ENCODE measurements around the gene PSRC1.

DNA sequence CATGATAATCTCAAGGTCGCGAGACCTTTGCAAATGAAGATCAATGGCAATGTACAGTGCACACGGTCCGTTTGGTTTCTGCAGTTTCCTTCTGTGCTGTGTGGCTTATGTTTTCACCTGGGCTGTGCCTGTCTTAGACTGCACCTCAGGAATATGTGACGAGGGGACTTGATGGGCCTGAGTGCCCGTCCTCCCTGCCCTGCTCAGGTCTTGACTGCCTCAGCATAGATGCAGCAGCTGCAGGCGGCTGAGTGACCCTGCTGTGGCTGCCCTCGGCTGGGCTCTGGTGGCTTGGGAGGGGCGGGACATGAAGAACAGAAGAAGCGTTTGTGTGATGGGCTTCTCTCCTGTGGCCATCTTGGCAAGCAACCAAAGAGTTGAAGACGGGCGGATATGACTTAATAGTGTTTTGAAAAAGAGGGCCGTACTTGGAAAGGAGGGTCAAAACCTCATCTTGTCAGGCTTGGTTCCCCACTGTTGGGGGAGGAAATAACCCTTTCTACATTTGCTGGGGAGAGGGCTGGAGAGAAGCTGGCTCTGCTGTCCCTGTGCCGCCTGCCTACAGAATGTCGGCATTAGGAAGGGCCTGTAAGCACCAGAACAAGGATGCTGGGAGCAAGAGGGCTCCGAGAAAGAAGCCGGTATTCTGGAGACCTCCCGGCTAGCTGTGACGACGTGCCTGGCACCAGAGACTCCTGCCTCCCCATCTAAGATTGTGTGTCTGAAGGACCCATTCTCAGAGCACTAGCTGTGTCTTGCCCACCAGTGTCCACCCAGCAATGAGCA is 16.8 kb upstream of the PSRC1 start:
- TF ChIP-seq POLR2AphosphoS5 (IDR thresholded peaks at IDR 0.05; ENCODE audit: insufficient read depth, low read depth, low read length), result no peak
- TF ChIP-seq, protein P1, sequence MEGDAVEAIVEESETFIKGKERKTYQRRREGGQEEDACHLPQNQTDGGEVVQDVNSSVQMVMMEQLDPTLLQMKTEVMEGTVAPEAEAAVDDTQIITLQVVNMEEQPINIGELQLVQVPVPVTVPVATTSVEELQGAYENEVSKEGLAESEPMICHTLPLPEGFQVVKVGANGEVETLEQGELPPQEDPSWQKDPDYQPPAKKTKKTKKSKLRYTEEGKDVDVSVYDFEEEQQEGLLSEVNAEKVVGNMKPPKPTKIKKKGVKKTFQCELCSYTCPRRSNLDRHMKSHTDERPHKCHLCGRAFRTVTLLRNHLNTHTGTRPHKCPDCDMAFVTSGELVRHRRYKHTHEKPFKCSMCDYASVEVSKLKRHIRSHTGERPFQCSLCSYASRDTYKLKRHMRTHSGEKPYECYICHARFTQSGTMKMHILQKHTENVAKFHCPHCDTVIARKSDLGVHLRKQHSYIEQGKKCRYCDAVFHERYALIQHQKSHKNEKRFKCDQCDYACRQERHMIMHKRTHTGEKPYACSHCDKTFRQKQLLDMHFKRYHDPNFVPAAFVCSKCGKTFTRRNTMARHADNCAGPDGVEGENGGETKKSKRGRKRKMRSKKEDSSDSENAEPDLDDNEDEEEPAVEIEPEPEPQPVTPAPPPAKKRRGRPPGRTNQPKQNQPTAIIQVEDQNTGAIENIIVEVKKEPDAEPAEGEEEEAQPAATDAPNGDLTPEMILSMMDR (IDR thresholded peaks at IDR 0.05; ENCODE audit: extremely low read depth in 1 of 2, insufficient read depth in 1 of 2, low read depth in 1 of 2, low read length in 2 of 2), result no peak
- no peak for TF ChIP-seq EZH2 (IDR thresholded peaks at IDR 0.05; ENCODE audit: borderline replicate concordance, low read depth, low read length, severe bottlenecking)
- TF ChIP-seq POLR2A (IDR thresholded peaks at IDR 0.05; ENCODE audit: low read depth, low read length), result no peak
- TF ChIP-seq, protein P2, sequence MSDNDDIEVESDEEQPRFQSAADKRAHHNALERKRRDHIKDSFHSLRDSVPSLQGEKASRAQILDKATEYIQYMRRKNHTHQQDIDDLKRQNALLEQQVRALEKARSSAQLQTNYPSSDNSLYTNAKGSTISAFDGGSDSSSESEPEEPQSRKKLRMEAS (IDR thresholded peaks at IDR 0.05; ENCODE audit: insufficient read depth, insufficient read length), result no peak

Data from endothelial cell of umbilical vein (primary cell).